Hepatocyte (in vitro differentiated cells): ENCODE data around the gene PIGL.

ENCODE experiments used
- EZH2phosphoT487 ChIP-seq: fragments of 200-600 bp; sonication (generic); IDR thresholded peaks from one replicate; pipeline ENCODE4 v1.6.1; 2018; ENCODE audit warnings: antibody characterized with exemption, mild to moderate bottlenecking, low read depth, moderate library complexity; ENCODE audit not compliant: unreplicated experiment, severe bottlenecking
- TF ChIP-seq, protein P1 (sequence below): fragments of 200-600 bp; sonication (generic); IDR thresholded peaks from 2 replicates; pipeline ENCODE4 v1.5.1; 2016; ENCODE audit warnings: antibody characterized with exemption, mild to moderate bottlenecking; ENCODE audit not compliant: poor library complexity

GRCh38 chr17:16273499-16273898 is 56.5 kb downstream of the PIGL start:
- TF ChIP-seq, protein P1, sequence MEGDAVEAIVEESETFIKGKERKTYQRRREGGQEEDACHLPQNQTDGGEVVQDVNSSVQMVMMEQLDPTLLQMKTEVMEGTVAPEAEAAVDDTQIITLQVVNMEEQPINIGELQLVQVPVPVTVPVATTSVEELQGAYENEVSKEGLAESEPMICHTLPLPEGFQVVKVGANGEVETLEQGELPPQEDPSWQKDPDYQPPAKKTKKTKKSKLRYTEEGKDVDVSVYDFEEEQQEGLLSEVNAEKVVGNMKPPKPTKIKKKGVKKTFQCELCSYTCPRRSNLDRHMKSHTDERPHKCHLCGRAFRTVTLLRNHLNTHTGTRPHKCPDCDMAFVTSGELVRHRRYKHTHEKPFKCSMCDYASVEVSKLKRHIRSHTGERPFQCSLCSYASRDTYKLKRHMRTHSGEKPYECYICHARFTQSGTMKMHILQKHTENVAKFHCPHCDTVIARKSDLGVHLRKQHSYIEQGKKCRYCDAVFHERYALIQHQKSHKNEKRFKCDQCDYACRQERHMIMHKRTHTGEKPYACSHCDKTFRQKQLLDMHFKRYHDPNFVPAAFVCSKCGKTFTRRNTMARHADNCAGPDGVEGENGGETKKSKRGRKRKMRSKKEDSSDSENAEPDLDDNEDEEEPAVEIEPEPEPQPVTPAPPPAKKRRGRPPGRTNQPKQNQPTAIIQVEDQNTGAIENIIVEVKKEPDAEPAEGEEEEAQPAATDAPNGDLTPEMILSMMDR, result no peak
- TF ChIP-seq EZH2phosphoT487, result no peak
